Measurements from ENCODE around the gene TFDP2. TPM values are rescaled to one million over a fixed set of nuclear protein-coding genes. Genes with fewer than 3 reads are reported as not detected.

Gene TFDP2
- total RNA-seq, 4 donors from 2014 or later = 38.0 to 95.4 (median 65.4) TPM

GRCh38 chr3:141904203-141904602 is 245.1 kb downstream of the TFDP2 start:
- no peaks in the 10 kb centered on the region for H3K27me3 ChIP-seq
- no peaks in the 10 kb centered on the region for H3K4me1 ChIP-seq
- no peak for DNase-seq
- H3K4me3 ChIP-seq = no peak overlapping the region
- H3K36me3 ChIP-seq = peaks cover 0 to 41% (median 0%) of the 10 kb centered on the region in 3 donors
- no peaks in the 10 kb centered on the region for H3K9me3 ChIP-seq
- TF ChIP-seq CTCF (IDR thresholded peaks at IDR 0.05) = no peak
- no peak for TF ChIP-seq POLR2A (IDR thresholded peaks at IDR 0.05)
- H3K27ac ChIP-seq = no peak overlapping the region

GRCh38 chr3:141901914-141902313 is 247.4 kb downstream of the TFDP2 start:
- no peaks in the 10 kb centered on the region for H3K9me3 ChIP-seq
- no peak overlapping the region for H3K27ac ChIP-seq
- H3K36me3 ChIP-seq = peaks cover 0 to 19% (median 0%) of the 10 kb centered on the region in 3 donors
- H3K4me1 ChIP-seq = no peaks in the 10 kb centered on the region
- no peak for TF ChIP-seq CTCF (IDR thresholded peaks at IDR 0.05)
- no peak for TF ChIP-seq POLR2A (IDR thresholded peaks at IDR 0.05)
- no peaks in the 10 kb centered on the region for H3K27me3 ChIP-seq
- no peak for DNase-seq
- no peak overlapping the region for H3K4me3 ChIP-seq

GRCh38 chr3:141900343-141900742 is 249.0 kb downstream of the TFDP2 start:
- Histone ChIP-seq H3K36me3 (peaks cover 0 to 9% (median 0%) of the 10 kb centered on the region in 3 donors), H3K9me3 (no peaks in the 10 kb centered on the region), H3K4me1 (no peaks in the 10 kb centered on the region), H3K27me3 (no peaks in the 10 kb centered on the region), H3K4me3 (no peak overlapping the region), H3K27ac (no peak overlapping the region)
- no peak for TF ChIP-seq CTCF (IDR thresholded peaks at IDR 0.05)
- no peak for TF ChIP-seq POLR2A (IDR thresholded peaks at IDR 0.05)
- DNase-seq = no peak

- Histone ChIP-seq H3K4me1 (no peaks in the 10 kb centered on the region), H3K27me3 (no peaks in the 10 kb centered on the region), H3K4me3 (no peak overlapping the region), H3K9me3 (no peaks in the 10 kb centered on the region), H3K36me3 (peaks cover 0 to 9% (median 0%) of the 10 kb centered on the region in 3 donors), H3K27ac (no peak overlapping the region)
- TF ChIP-seq CTCF (IDR thresholded peaks at IDR 0.05) (no peak), POLR2A (IDR thresholded peaks at IDR 0.05) (no peak)
- DNase-seq = no peak
These were observed 250.4 kb downstream of the TFDP2 start for GRCh38 chr3:141898908-141899307.

GRCh38 chr3:141895731-141896130 is 253.6 kb downstream of the TFDP2 start:
- Histone ChIP-seq H3K27me3 (no peaks in the 10 kb centered on the region), H3K4me1 (no peaks in the 10 kb centered on the region), H3K27ac (no peak overlapping the region), H3K9me3 (no peaks in the 10 kb centered on the region), H3K36me3 (no peaks in the 10 kb centered on the region), H3K4me3 (no peak overlapping the region)
- DNase-seq = no peak
- TF ChIP-seq CTCF (IDR thresholded peaks at IDR 0.05) (no peak), POLR2A (IDR thresholded peaks at IDR 0.05) (no peak)
